Mammary epithelial cell (primary cell): ENCODE data around the gene CDH13.
A peak's percentile ranks its signal among the peaks of the same experiment; 100 is the strongest.

ENCODE experiments used
- EZH2 ChIP-seq: IDR thresholded peaks from 2 replicates; pipeline ENCODE4 v1.6.1; 2012; ENCODE audit warnings: low read length, inconsistent platforms, borderline replicate concordance
- TF ChIP-seq, protein P1 (sequence below), 2 donors: IDR thresholded peaks in 1 of 2; conservative IDR thresholded peaks in 1 of 2; 2 replicates each; pipeline ENCODE4 v1.5.1; 2011 to 2012; ENCODE audit warnings: inconsistent platforms in 2 of 2, low read length in 2 of 2, mild to moderate bottlenecking in 2 of 2, control low read depth in 1 of 2, low read depth in 1 of 2; ENCODE audit not compliant: insufficient read depth in 1 of 2; ENCODE audit errors: extremely low read depth in 1 of 2

DNA sequence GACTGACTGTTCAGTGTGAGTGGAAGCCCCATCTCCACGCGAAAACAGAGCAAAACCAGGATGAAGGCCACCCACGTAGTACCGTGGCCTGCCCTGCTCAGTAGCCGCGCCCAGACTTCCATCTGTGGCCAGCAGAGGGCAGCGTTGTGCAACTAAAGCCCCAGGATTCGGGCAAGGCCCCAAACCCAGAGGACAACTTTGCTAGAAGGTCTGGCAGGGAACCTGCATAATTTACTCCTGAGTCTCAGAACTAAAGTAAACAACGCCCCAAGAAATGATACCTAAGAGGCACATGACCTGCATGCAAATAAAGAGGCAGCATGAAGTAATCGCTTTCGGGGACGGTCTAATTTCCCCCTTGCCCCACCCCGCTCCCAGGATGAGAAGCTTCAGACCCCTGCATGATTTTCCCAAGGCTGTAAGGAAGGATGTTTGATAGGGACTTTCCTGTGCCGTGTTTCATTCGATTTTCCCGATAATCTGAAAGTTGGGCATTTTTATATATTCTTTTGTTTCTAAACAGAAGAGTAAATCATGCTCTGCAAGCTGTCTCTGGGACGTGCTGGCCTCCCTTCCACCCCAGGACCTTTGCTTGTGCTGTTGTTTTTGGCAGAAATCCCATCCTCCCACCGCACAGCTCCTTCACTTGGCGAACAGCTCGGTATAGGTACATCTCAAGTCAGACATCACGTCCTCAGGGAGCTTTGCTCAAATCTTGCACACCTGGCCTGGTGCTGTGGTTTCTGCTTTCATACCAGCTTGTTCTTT, 1199.6 kb downstream of the CDH13 start:
- TF ChIP-seq, protein P1, sequence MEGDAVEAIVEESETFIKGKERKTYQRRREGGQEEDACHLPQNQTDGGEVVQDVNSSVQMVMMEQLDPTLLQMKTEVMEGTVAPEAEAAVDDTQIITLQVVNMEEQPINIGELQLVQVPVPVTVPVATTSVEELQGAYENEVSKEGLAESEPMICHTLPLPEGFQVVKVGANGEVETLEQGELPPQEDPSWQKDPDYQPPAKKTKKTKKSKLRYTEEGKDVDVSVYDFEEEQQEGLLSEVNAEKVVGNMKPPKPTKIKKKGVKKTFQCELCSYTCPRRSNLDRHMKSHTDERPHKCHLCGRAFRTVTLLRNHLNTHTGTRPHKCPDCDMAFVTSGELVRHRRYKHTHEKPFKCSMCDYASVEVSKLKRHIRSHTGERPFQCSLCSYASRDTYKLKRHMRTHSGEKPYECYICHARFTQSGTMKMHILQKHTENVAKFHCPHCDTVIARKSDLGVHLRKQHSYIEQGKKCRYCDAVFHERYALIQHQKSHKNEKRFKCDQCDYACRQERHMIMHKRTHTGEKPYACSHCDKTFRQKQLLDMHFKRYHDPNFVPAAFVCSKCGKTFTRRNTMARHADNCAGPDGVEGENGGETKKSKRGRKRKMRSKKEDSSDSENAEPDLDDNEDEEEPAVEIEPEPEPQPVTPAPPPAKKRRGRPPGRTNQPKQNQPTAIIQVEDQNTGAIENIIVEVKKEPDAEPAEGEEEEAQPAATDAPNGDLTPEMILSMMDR (conservative IDR thresholded peaks at IDR 0.05 in 1 of 2, IDR thresholded peaks at IDR 0.05 in 1 of 2; ENCODE audit: extremely low read depth in 1 of 2, insufficient read depth in 1 of 2, low read depth in 1 of 2, low read length in 2 of 2) = peak; percentile 89 to 90
- TF ChIP-seq EZH2 = no peak
